ENCODE measurements around the gene TADA2B. TPM values are rescaled to one million over a fixed set of nuclear protein-coding genes. Genes with fewer than 3 reads are reported as not detected.
"Not testable (repeated sequence)": the region's sequence is repeated elsewhere in the genome, so short reads cannot be mapped to it uniquely, and the experiment has no call there.

Gene TADA2B
- total and polyA plus RNA-seq, 4 donors, result 10.7 to 22.9 (median 17.6) TPM

- ATAC-seq (ENCODE audit: insufficient read depth, low FRiP score) (no peak), DNase-seq (no peak)
- Histone ChIP-seq H3K27ac (ENCODE audit: low read depth in 1 of 2, low read length in 1 of 2) (no peak overlapping the region), H3K9me3 (ENCODE audit: control insufficient read depth in 4 of 4, insufficient read depth in 3 of 4, low read length in 3 of 4) (no peaks in the 10 kb centered on the region), H3K4me1 (ENCODE audit: control insufficient read depth in 5 of 5, insufficient read depth in 5 of 5, low read length in 5 of 5) (no peaks in the 10 kb centered on the region), H3K9ac (ENCODE audit: insufficient read depth in 1 of 2, low read length in 2 of 2) (no peak overlapping the region), H3K36me3 (ENCODE audit: control insufficient read depth in 4 of 4, insufficient read depth in 4 of 4, low read length in 4 of 4) (no peaks in the 10 kb centered on the region), H3K4me3 (no peak overlapping the region), H3K27me3 (ENCODE audit: control insufficient read depth in 3 of 3, insufficient read depth in 3 of 3, low read length in 2 of 3) (no peaks in the 10 kb centered on the region)
- WGBS, 2 donors, result 84 to 87% methylated on average over 25 of the region's 25 CpGs
- TF ChIP-seq, protein P1, sequence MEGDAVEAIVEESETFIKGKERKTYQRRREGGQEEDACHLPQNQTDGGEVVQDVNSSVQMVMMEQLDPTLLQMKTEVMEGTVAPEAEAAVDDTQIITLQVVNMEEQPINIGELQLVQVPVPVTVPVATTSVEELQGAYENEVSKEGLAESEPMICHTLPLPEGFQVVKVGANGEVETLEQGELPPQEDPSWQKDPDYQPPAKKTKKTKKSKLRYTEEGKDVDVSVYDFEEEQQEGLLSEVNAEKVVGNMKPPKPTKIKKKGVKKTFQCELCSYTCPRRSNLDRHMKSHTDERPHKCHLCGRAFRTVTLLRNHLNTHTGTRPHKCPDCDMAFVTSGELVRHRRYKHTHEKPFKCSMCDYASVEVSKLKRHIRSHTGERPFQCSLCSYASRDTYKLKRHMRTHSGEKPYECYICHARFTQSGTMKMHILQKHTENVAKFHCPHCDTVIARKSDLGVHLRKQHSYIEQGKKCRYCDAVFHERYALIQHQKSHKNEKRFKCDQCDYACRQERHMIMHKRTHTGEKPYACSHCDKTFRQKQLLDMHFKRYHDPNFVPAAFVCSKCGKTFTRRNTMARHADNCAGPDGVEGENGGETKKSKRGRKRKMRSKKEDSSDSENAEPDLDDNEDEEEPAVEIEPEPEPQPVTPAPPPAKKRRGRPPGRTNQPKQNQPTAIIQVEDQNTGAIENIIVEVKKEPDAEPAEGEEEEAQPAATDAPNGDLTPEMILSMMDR (IDR thresholded peaks at IDR 0.05; ENCODE audit: control extremely low read depth, extremely low read depth), result no peak
Observed at GRCh38 chr4:7075962-7076695, 33.0 kb downstream of the TADA2B start.

DNA sequence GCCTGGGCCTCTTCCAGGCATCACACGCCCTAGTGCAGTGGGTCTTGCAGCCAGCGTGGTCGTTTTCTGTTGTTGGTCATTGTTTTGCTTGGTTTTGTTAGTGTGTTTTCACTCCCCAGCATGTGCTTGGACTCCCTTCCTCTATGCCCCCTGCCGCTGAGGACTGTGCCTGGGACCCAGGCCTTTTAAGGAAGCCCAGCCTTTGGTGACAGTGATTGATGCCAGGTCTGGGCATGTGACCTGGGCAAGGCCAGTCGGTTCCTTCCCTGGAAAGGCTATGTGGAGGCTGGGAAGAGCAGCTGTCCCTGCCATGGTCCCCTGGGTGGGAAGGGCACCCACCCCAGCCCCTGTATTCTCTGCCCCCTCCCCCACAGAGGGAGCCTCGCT lies 33.5 kb downstream of the TADA2B start:
- H3K27ac ChIP-seq (ENCODE audit: low read depth in 1 of 2, low read length in 1 of 2), result no peak overlapping the region
- no peaks in the 10 kb centered on the region for H3K36me3 ChIP-seq (ENCODE audit: control insufficient read depth in 4 of 4, insufficient read depth in 4 of 4, low read length in 4 of 4)
- no peak overlapping the region for H3K9ac ChIP-seq (ENCODE audit: insufficient read depth in 1 of 2, low read length in 2 of 2)
- H3K4me3 ChIP-seq, result no peak overlapping the region
- H3K4me1 ChIP-seq (ENCODE audit: control insufficient read depth in 5 of 5, insufficient read depth in 5 of 5, low read length in 5 of 5), result no peaks in the 10 kb centered on the region
- no peak for DNase-seq
- H3K27me3 ChIP-seq (ENCODE audit: control insufficient read depth in 3 of 3, insufficient read depth in 3 of 3, low read length in 2 of 3), result no peaks in the 10 kb centered on the region
- H3K9me3 ChIP-seq (ENCODE audit: control insufficient read depth in 4 of 4, insufficient read depth in 3 of 4, low read length in 3 of 4), result no peaks in the 10 kb centered on the region
- 57 to 65% methylated on average over 6 of the region's 6 CpGs for WGBS, 2 donors
- TF ChIP-seq, protein P1 (IDR thresholded peaks at IDR 0.05; ENCODE audit: control extremely low read depth, extremely low read depth), result no peak
- no peak for ATAC-seq (ENCODE audit: insufficient read depth, low FRiP score)

DNA sequence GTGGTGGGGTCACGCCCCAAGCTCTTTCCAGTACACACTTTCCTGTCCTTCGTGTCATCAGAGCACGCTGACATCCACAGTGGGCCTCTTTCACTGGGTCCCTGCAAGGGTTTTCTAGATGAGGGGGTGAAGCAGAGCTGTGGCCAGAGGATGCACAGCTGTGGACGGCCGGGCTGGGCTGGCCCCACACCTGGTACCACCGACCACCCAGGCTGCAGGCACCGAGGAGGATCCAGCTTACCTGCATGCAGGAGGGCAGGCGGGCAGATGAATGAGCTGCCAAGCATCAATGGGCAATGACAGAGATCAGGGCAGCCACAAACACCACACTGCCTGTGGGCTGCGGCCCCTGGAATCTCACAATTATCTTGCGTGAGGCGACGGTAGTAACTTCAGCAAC lies 34.2 kb downstream of the TADA2B start:
- no peak overlapping the region for H3K9ac ChIP-seq (ENCODE audit: insufficient read depth in 1 of 2, low read length in 2 of 2)
- no peak for ATAC-seq (ENCODE audit: insufficient read depth, low FRiP score)
- no peak overlapping the region for H3K27ac ChIP-seq (ENCODE audit: low read depth in 1 of 2, low read length in 1 of 2)
- H3K4me1 ChIP-seq (ENCODE audit: control insufficient read depth in 5 of 5, insufficient read depth in 5 of 5, low read length in 5 of 5), result no peaks in the 10 kb centered on the region
- H3K9me3 ChIP-seq (ENCODE audit: control insufficient read depth in 4 of 4, insufficient read depth in 3 of 4, low read length in 3 of 4), result no peaks in the 10 kb centered on the region
- TF ChIP-seq, protein P1 (IDR thresholded peaks at IDR 0.05; ENCODE audit: control extremely low read depth, extremely low read depth), result no peak
- no peaks in the 10 kb centered on the region for H3K36me3 ChIP-seq (ENCODE audit: control insufficient read depth in 4 of 4, insufficient read depth in 4 of 4, low read length in 4 of 4)
- WGBS, 2 donors, result 83 to 86% methylated on average over 12 of the region's 12 CpGs
- no peak for DNase-seq
- no peaks in the 10 kb centered on the region for H3K27me3 ChIP-seq (ENCODE audit: control insufficient read depth in 3 of 3, insufficient read depth in 3 of 3, low read length in 2 of 3)
- H3K4me3 ChIP-seq, result no peak overlapping the region

- no peak overlapping the region for H3K4me3 ChIP-seq
- H3K36me3 ChIP-seq (ENCODE audit: control insufficient read depth in 4 of 4, insufficient read depth in 4 of 4, low read length in 4 of 4), result no peaks in the 10 kb centered on the region
- DNase-seq (no peak), ATAC-seq (ENCODE audit: insufficient read depth, low FRiP score) (no peak)
- no peak overlapping the region for H3K27ac ChIP-seq (ENCODE audit: low read depth in 1 of 2, low read length in 1 of 2)
- TF ChIP-seq, protein P1 (IDR thresholded peaks at IDR 0.05; ENCODE audit: control extremely low read depth, extremely low read depth), result no peak
- 83 to 86% methylated on average over 5 of the region's 5 CpGs for WGBS, 2 donors
- no peak overlapping the region for H3K9ac ChIP-seq (ENCODE audit: insufficient read depth in 1 of 2, low read length in 2 of 2)
- no peaks in the 10 kb centered on the region for H3K9me3 ChIP-seq (ENCODE audit: control insufficient read depth in 4 of 4, insufficient read depth in 3 of 4, low read length in 3 of 4)
- no peaks in the 10 kb centered on the region for H3K4me1 ChIP-seq (ENCODE audit: control insufficient read depth in 5 of 5, insufficient read depth in 5 of 5, low read length in 5 of 5)
- peaks cover 0 to 2% (median 0%) of the 10 kb centered on the region in 3 donors for H3K27me3 ChIP-seq (ENCODE audit: control insufficient read depth in 3 of 3, insufficient read depth in 3 of 3, low read length in 2 of 3)
Observed at GRCh38 chr4:7078025-7078424, 34.9 kb downstream of the TADA2B start.

GRCh38 chr4:7079483-7079882 lies 36.3 kb downstream of the TADA2B start:
- ATAC-seq (ENCODE audit: insufficient read depth, low FRiP score); H3K4me3 ChIP-seq; H3K4me1 ChIP-seq (ENCODE audit: control insufficient read depth in 5 of 5, insufficient read depth in 5 of 5, low read length in 5 of 5); DNase-seq; H3K27me3 ChIP-seq (ENCODE audit: control insufficient read depth in 3 of 3, insufficient read depth in 3 of 3, low read length in 2 of 3); H3K36me3 ChIP-seq (ENCODE audit: control insufficient read depth in 4 of 4, insufficient read depth in 4 of 4, low read length in 4 of 4); H3K9me3 ChIP-seq (ENCODE audit: control insufficient read depth in 4 of 4, insufficient read depth in 3 of 4, low read length in 3 of 4); H3K9ac ChIP-seq (ENCODE audit: insufficient read depth in 1 of 2, low read length in 2 of 2); H3K27ac ChIP-seq (ENCODE audit: low read depth in 1 of 2, low read length in 1 of 2): not testable (repeated sequence)
